ENCODE measurements around the gene TM4SF1. TPM values are rescaled to one million over a fixed set of nuclear protein-coding genes. Genes with fewer than 3 reads are reported as not detected.

Gene TM4SF1
- total and polyA plus RNA-seq, 4 donors, result 117 to 477 (median 213) TPM

- peaks cover 0 to 4% of the 10 kb centered on the region in 2 donors for H3K36me3 ChIP-seq (ENCODE audit: control insufficient read depth in 1 of 2, insufficient read depth in 2 of 2, low read length in 1 of 2)
- no peak for DNase-seq
- peaks cover 4 to 13% of the 10 kb centered on the region in 2 donors for H3K4me1 ChIP-seq (ENCODE audit: control insufficient read depth in 1 of 2, insufficient read depth in 2 of 2, low read length in 2 of 2)
- intact Hi-C loops (cut with DNase I), result loop anchor here in 1 of 2 donors (5.0 kb wide), 1 partner anchor 33 kb away; no protein-coding TSS in a partner anchor
- ATAC-seq (ENCODE audit: low FRiP score), result no peak
- H3K9me3 ChIP-seq (ENCODE audit: control insufficient read depth, low read length), result no peaks in the 10 kb centered on the region
- no peaks in the 10 kb centered on the region for H3K27me3 ChIP-seq (ENCODE audit: control insufficient read depth in 1 of 2, insufficient read depth in 2 of 2, low read length in 1 of 2)
- 75 to 76% methylated on average over 3 of the region's 3 CpGs for WGBS, 2 donors
- H3K27ac ChIP-seq (ENCODE audit: low read depth in 1 of 2, low read length in 2 of 2), result no peak overlapping the region
- peak overlapping the region in 1 of 2 donors; percentile 1 for H3K4me3 ChIP-seq (ENCODE audit: low read length in 2 of 2)
Measured at GRCh38 chr3:149374793-149375500, 2.5 kb downstream of the TM4SF1 start.

GRCh38 chr3:149374391-149374790 lies 3.1 kb downstream of the TM4SF1 start:
- no peak overlapping the region for H3K27ac ChIP-seq (ENCODE audit: low read depth in 1 of 2, low read length in 2 of 2)
- peaks cover 0 to 4% of the 10 kb centered on the region in 2 donors for H3K36me3 ChIP-seq (ENCODE audit: control insufficient read depth in 1 of 2, insufficient read depth in 2 of 2, low read length in 1 of 2)
- intact Hi-C loops (cut with DNase I), result no loop called here
- H3K4me3 ChIP-seq (ENCODE audit: low read length in 2 of 2), result no peak overlapping the region
- peaks cover 4 to 15% of the 10 kb centered on the region in 2 donors for H3K4me1 ChIP-seq (ENCODE audit: control insufficient read depth in 1 of 2, insufficient read depth in 2 of 2, low read length in 2 of 2)
- DNase-seq (no peak), ATAC-seq (ENCODE audit: low FRiP score) (no peak)
- H3K27me3 ChIP-seq (ENCODE audit: control insufficient read depth in 1 of 2, insufficient read depth in 2 of 2, low read length in 1 of 2), result no peaks in the 10 kb centered on the region
- H3K9me3 ChIP-seq (ENCODE audit: control insufficient read depth, low read length), result no peaks in the 10 kb centered on the region
- 49 to 54% methylated on average over 1 of the region's 1 CpG for WGBS, 2 donors

DNA sequence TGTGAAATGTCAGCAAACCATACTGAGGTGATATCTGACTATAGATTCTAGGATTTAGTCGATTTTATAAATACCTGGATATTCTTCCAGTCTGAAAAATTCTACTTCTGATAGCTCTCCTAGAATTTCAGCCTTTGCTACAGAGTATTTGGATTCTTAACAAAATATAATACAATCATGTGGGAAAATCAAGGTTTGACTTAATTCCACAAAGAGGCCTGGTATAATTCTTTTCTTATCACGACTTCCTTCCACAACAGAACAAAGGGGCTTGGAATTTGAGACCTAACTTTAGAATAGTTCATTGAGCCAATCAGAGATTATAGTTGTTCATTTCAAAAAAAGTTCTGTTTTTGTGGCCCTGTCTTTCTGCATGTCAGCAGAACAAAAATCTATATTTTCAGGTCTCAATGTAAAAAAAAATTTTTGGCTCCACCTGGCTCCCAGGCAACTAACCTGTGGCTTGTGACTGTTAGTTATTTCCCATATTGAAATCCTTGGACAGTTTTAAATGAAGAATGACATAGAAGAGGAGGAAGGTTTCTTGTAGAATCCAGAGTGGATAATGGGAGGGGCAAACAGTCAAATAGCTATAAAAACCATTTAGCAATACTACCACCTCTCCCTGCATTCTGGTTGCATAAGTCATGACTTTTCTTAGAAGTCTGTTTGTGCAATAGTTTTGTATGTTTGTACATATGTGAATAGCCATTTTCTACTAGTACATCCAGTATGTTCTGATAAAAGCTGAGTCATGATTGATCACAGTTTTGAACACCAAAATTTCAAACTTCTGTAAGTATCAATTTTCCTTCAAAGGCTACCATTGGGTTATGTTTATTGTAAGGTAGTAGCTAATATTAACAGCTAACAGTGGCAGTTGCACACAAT lies 4.0 kb downstream of the TM4SF1 start:
- 15 to 23% methylated on average over 2 of the region's 2 CpGs for WGBS, 2 donors
- H3K4me1 ChIP-seq (ENCODE audit: control insufficient read depth in 1 of 2, insufficient read depth in 2 of 2, low read length in 2 of 2), result peaks cover 4 to 15% of the 10 kb centered on the region in 2 donors
- DNase-seq (no peak), ATAC-seq (ENCODE audit: low FRiP score) (no peak)
- H3K4me3 ChIP-seq (ENCODE audit: low read length in 2 of 2), result peak overlapping the region in 1 of 2 donors; percentile 36
- intact Hi-C loops (cut with DNase I), result no loop called here
- H3K27me3 ChIP-seq (ENCODE audit: control insufficient read depth in 1 of 2, insufficient read depth in 2 of 2, low read length in 1 of 2), result no peaks in the 10 kb centered on the region
- peaks cover 0 to 4% of the 10 kb centered on the region in 2 donors for H3K36me3 ChIP-seq (ENCODE audit: control insufficient read depth in 1 of 2, insufficient read depth in 2 of 2, low read length in 1 of 2)
- H3K27ac ChIP-seq (ENCODE audit: low read depth in 1 of 2, low read length in 2 of 2), result no peak overlapping the region
- H3K9me3 ChIP-seq (ENCODE audit: control insufficient read depth, low read length), result no peaks in the 10 kb centered on the region

DNA sequence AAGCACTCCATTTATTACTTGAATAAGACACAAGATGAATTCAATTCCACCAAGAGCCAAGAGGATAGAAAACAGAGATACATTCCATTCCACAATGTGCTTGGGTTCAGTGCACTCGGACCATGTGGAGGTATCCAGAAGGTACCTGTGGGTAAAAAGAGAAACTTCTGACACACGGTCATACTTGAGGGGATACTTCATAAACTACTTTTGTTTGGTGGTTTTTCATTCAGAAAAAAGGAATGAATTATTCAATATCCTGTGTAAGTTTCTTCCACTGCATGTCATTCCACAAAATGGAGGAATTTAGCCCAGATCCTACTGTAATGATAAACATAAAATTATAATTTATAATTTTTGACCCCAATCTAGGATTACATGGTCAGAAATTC lies 5.7 kb downstream of the TM4SF1 start:
- H3K4me1 ChIP-seq (ENCODE audit: control insufficient read depth in 1 of 2, insufficient read depth in 2 of 2, low read length in 2 of 2), result peaks cover 2 to 15% of the 10 kb centered on the region in 2 donors
- H3K27ac ChIP-seq (ENCODE audit: low read depth in 1 of 2, low read length in 2 of 2), result peak overlapping the region in 1 of 2 donors; percentile 10
- intact Hi-C loops (cut with DNase I), result no loop called here
- no peak overlapping the region for H3K4me3 ChIP-seq (ENCODE audit: low read length in 2 of 2)
- WGBS, 2 donors, result 90 to 93% methylated on average over 2 of the region's 2 CpGs
- peaks cover 0 to 4% of the 10 kb centered on the region in 2 donors for H3K36me3 ChIP-seq (ENCODE audit: control insufficient read depth in 1 of 2, insufficient read depth in 2 of 2, low read length in 1 of 2)
- H3K9me3 ChIP-seq (ENCODE audit: control insufficient read depth, low read length), result no peaks in the 10 kb centered on the region
- ATAC-seq (ENCODE audit: low FRiP score), result no peak
- no peak for DNase-seq
- no peaks in the 10 kb centered on the region for H3K27me3 ChIP-seq (ENCODE audit: control insufficient read depth in 1 of 2, insufficient read depth in 2 of 2, low read length in 1 of 2)

DNA sequence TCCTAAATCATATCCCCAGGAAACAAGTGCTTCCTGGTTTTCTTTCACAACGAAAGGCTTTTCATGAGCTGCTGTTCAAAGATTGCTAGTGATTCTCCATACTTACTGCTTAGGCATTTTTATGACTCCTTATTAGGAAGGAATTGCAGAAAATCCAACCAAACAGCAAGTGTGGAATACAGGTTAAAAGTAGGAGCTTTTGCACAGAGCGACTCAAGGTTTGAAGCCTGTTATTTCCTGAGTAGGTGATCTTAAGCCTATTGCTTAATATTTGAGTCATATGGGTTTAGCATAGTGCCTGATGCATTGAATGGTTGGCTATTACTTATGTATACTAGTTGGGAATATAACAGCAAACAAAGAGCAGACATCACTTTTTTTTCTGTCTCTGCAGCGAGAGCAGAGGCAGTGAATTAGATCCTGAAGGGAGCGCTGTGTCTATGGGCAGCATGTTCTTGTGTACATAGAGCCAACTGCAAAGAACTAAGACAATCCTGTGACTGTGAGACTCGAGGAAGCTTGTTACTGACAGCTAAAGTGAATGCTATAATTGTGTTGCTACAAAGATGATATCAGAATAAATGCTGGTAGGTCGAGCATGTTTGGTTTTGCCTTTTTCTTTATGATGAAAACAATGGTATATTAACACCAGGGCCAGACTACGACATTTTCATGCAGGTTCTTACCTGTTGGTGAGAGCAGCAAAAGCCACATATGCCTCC lies 6.3 kb downstream of the TM4SF1 start:
- H3K36me3 ChIP-seq (ENCODE audit: control insufficient read depth in 1 of 2, insufficient read depth in 2 of 2, low read length in 1 of 2), result peaks cover 0 to 4% of the 10 kb centered on the region in 2 donors
- peaks cover 2 to 15% of the 10 kb centered on the region in 2 donors for H3K4me1 ChIP-seq (ENCODE audit: control insufficient read depth in 1 of 2, insufficient read depth in 2 of 2, low read length in 2 of 2)
- no peaks in the 10 kb centered on the region for H3K9me3 ChIP-seq (ENCODE audit: control insufficient read depth, low read length)
- WGBS, 2 donors, result 67 to 68% methylated on average over 7 of the region's 7 CpGs
- H3K27me3 ChIP-seq (ENCODE audit: control insufficient read depth in 1 of 2, insufficient read depth in 2 of 2, low read length in 1 of 2), result no peaks in the 10 kb centered on the region
- H3K4me3 ChIP-seq (ENCODE audit: low read length in 2 of 2), result no peak overlapping the region
- DNase-seq (no peak), ATAC-seq (ENCODE audit: low FRiP score) (no peak)
- intact Hi-C loops (cut with DNase I), result no loop called here
- peak overlapping the region in 1 of 2 donors; percentile 10 for H3K27ac ChIP-seq (ENCODE audit: low read depth in 1 of 2, low read length in 2 of 2)

- peak overlapping the region in 1 of 2 donors; percentile 8 for H3K4me3 ChIP-seq (ENCODE audit: low read length in 2 of 2)
- H3K9me3 ChIP-seq (ENCODE audit: control insufficient read depth, low read length), result no peaks in the 10 kb centered on the region
- H3K4me1 ChIP-seq (ENCODE audit: control insufficient read depth in 1 of 2, insufficient read depth in 2 of 2, low read length in 2 of 2), result peaks cover 0 to 15% of the 10 kb centered on the region in 2 donors
- WGBS, 2 donors, result 48 to 57% methylated on average over 3 of the region's 3 CpGs
- ATAC-seq (ENCODE audit: low FRiP score), result no peak
- intact Hi-C loops (cut with DNase I), result no loop called here
- H3K36me3 ChIP-seq (ENCODE audit: control insufficient read depth in 1 of 2, insufficient read depth in 2 of 2, low read length in 1 of 2), result peaks cover 0 to 4% of the 10 kb centered on the region in 2 donors
- peak overlapping the region in 1 of 2 donors; percentile 28 for H3K27ac ChIP-seq (ENCODE audit: low read depth in 1 of 2, low read length in 2 of 2)
- no peak for DNase-seq
- no peaks in the 10 kb centered on the region for H3K27me3 ChIP-seq (ENCODE audit: control insufficient read depth in 1 of 2, insufficient read depth in 2 of 2, low read length in 1 of 2)
Measured at GRCh38 chr3:149369991-149370866, 7.2 kb downstream of the TM4SF1 start.

DNA sequence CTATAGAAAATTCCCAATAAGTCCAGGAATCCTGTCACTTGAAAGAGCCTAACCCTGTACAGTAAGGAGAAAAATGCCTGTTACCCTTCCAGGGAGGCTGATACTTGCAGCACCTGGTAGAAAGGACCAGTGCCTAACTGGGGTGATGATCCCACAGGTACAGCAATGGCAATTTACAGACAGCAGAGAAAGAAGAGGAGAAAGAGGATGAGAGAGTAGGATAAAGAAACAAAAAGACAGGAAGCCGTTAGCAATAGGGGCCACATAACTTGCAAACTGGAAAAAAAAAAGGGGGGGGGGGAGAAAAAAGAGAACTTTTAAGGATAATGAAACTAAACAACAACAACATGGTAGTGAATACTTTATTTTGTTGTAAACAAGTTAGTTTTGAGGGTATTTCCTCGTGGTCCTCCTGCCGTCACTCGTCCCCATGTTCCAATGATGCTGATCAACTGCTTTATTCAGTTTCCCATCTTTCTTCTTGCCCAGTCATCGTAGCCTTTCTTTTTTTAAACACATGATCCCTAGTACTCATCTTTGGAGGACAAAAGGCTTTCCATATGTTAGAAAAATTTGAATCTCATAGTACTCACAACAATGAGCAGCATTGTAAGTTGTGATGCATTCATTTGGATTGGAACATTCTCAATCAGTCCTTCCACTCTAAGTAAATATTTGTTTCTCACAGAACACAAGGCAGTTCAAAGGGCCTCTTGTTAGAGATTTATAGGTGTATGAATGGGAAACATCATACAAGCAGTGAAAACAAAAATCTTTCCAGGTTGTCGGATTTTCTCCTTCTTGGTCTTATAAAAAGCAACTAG lies 8.6 kb downstream of the TM4SF1 start:
- Histone ChIP-seq H3K27me3 (ENCODE audit: control insufficient read depth in 1 of 2, insufficient read depth in 2 of 2, low read length in 1 of 2) (no peaks in the 10 kb centered on the region), H3K9me3 (ENCODE audit: control insufficient read depth, low read length) (no peaks in the 10 kb centered on the region), H3K27ac (ENCODE audit: low read depth in 1 of 2, low read length in 2 of 2) (no peak overlapping the region), H3K4me3 (ENCODE audit: low read length in 2 of 2) (no peak overlapping the region), H3K4me1 (ENCODE audit: control insufficient read depth in 1 of 2, insufficient read depth in 2 of 2, low read length in 2 of 2) (peaks cover 0 to 15% of the 10 kb centered on the region in 2 donors), H3K36me3 (ENCODE audit: control insufficient read depth in 1 of 2, insufficient read depth in 2 of 2, low read length in 1 of 2) (peaks cover 0 to 4% of the 10 kb centered on the region in 2 donors)
- ATAC-seq (ENCODE audit: low FRiP score) (no peak), DNase-seq (no peak)
- intact Hi-C loops (cut with DNase I), result no loop called here
- 74 to 77% methylated on average over 6 of the region's 6 CpGs for WGBS, 2 donors
